NCI-H1417 treated with DMSO at 0.1 percent for 48 hours (cell line): ENCODE data around the gene NEMP2.

ENCODE experiments used
- DNase-seq: peaks from one replicate; lab custom pipeline; 2025; lab: John Stamatoyannopoulos, UW

The NEMP2 gene, protein sequence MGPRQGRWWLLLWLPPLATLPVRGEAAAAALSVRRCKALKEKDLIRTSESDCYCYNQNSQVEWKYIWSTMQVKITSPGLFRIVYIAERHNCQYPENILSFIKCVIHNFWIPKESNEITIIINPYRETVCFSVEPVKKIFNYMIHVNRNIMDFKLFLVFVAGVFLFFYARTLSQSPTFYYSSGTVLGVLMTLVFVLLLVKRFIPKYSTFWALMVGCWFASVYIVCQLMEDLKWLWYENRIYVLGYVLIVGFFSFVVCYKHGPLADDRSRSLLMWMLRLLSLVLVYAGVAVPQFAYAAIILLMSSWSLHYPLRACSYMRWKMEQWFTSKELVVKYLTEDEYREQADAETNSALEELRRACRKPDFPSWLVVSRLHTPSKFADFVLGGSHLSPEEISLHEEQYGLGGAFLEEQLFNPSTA

DNA sequence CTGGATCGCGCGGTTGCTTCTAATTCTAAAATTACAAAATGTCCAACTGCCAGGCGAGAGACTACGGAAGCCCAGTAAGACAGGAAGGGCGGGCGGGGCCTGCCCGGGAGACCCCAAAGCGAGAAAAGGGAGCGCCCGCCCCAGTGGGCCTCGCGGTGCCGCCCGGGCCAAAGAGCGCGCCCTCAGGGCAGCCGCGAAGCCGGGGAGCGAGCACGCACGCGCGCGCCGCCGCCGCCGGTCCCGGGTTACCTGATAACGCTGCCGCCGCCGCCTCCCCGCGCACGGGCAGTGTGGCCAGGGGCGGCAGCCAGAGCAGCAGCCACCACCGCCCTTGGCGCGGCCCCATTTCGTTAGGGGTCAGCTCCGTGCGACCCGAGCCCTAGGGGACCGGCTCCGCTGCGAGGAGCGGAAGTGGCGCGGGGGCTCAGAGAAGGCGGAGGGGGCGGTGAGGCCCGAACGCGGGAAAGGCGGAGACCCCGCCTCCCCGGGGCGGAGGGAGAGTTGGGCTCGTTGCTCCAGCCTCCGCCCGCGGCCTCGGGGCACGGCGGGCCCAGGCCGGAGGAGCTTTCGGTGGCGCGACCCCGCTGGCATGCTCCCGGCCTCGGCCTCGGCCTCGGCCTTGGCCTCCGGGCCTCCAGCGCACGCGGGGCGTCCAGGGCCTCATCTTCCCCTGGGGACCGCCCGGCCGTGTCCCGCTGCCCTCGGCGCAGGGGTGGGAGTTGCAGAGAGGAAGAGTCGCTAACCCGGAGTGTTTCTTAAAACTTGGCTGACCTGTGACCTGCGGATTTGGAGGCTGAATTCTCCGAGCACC, at the start of gene NEMP2:
TSS of gene NEMP2 (minus strand) at position 413 of the 811 bp plus-strand sequence. CDS start at position 346, 67 bp downstream.
- DNase-seq = no peak

DNA sequence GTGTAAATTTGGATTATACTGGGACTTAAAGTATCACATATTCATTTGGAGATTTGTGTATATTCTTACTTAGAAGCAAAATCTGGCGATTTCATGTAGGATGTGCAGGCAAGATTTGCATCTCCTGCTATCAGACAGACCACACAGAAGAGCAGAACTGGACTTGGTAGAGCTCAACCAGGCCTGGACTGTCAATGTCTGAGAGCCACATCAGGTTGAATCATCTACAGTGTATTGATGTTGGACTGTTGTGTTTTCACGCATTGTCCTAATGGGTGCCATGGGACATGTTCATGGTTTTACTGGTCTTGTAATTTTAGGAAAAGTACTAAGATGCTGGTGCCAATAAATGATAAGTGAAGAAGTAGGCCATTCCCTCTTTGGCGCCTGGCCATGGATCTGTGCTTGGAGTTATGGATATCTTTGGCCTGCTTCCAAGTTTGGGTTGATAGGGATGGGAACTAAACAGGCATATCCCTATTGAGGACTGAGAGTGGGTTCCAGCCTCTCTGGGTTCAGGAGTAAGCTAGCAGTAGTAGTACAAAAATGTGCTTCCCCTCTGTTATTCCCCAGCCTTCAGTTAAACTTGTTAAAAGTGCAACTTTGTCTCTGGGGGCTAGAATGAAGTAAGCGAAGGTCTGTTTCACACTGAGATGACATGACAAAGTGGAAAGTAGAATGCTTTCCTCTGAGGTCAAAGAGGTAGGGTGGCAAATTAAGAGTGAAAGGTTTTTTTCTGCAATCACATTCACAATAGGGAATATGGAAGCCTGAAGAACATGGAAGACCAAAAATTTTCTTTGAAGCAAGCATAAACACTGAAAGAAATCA, 49.2 kb upstream of the NEMP2 start:
- DNase-seq = no peak

DNA sequence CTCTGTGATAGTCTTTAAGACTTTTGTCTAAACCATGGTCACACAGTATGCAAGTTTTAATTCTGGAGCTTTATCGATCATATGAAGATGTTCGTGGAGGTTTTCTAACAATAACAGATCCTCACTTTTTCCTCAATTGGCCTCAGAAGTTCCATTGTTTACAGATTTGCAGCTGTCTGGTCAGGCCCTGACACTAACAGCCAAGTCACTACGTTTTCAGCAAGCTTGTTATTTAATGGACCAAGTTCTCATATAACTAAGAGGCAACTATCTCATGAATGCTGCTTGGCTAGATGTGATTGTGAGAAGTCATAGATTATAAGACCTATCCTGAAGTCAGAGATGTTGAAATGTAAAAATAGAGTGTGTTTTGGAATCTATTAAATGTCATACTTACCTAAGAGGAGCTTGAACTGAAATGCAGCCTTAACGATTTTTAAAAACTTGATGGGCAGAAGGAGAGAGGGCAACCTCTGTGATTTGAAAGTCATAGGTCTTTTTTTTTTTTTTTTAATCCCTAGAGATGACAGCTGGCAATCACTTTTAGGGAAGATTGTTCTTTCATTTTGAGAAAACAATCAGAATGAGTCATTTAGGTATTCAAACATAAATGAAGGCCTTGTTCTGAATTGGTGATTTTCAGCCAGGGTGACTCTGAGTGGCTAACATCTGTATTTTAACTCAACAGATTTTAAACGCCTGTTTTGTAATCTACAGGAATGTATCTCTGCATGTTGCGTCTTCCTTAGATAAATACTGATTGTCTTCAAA, 48.4 kb upstream of the NEMP2 start:
- no peak for DNase-seq

DNA sequence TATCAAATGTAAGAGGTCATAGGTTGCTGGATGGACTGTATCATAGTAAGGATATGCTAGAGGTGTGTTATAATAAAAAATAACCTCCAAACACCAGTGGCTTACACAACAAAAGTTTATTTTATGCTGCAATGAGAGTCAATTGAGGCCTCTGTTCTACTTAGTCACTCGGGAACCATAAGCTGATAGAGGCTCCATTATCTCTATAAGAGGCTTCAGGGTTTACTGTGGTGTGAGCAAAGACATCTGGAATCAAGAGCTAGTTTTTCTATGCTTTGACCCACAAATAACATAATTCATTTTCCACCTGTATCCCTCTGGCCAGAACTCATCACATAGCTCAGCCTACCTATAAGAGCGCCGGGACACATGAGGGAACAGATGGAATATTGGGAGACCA, 47.5 kb upstream of the NEMP2 start:
- no peak for DNase-seq

DNA sequence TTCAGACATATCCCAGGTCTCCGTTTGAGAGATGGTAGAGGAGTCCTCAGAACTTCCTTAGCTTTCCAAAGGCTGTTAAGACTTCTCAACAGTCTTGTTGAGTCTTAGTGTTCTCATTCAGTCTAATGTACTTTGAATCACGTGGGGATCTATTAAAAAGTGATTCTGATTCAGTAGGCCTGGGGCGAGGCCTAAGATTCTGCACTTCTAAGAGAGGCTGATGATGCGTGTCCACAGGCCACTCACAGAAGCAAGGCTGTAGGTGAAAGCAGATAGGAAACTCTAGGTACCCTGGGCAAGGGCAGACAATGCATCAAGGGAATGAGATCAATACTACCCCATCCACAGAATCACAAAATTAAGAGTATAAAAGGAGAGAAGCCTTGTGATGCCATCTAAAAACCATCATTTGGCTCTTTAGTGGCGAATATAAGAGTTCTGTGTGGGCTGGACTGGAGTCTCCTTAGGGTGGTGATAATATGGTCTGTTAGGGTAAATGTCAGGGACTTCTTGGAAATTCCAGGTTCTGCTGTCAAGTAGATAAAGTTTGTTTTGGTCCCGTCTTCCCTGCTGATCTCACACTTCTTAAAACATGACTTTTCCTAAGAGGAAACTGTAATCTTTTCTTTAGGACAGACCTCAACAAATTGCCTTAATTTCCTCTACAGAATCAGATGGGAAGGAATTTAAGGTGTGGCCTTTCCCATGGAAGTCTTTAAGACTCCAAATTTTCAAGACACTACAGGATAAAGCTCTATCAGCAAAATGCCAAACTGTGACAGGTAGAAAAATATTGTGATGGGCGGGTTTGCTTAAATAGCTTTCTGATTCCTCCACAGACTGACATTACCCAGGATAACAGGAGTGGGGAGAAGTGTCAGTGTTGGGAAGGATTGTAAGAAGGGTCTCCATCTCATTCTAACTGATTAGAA, 45.7 kb upstream of the NEMP2 start:
- no peak for DNase-seq

DNA sequence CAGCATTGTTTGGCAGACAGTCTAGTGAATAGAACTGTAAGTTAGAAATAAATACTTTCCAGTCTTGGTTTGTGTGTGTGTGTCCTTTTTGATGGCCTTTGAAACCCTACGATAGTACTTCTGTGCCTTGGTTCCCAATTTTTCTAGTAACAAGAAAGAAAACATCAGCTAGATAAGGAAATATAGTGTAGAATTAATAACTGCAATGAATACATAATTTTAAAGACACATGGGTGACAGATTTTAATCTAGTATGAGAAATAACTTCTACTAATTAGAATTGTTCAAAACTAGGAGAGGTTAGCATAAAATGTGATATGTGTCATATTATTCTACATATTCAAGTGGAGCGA, 44.5 kb upstream of the NEMP2 start:
- no peak for DNase-seq

DNA sequence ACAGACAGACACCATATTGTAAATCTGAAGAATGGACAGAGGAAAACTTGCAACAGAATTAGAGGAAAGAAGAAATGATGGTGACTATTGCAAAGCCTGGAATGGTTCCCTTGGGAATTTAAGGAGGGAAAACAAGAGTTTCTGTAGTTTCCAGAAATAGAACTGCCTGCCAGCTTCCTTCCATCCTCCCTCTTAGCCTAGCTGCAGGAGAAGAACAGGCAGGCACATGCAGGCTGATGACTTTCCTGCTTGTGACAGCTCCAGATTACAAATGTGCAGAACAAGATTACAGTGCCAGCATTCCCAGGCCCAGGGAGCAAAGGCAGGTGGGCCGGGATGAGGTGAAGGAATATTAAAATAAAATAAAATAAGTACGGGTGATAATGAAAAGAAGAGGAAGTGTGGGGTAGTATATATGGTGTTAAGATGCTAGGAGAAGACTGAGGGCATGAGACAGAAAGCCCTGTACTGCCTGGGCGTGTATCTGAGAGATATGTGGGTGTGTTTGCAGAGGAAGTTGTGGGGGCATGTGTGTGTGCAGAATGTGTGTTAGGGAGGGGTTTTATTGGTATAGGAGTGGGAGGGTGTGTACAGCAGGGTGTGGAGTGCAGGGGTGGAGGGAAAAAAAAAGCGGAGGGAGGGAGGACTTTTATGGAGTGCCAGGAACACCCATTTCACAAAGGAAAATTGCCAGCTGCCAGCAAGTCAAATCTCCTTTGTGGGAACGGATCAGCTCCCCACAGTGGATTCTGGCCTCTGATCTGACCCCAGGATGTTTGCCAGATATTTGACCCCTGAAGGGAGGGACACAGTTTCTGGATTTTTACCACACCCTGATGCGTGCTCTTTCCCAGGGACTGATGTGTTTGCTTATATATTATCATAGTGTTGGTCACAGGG, 43.9 kb upstream of the NEMP2 start:
- peak; percentile 44 for DNase-seq

DNA sequence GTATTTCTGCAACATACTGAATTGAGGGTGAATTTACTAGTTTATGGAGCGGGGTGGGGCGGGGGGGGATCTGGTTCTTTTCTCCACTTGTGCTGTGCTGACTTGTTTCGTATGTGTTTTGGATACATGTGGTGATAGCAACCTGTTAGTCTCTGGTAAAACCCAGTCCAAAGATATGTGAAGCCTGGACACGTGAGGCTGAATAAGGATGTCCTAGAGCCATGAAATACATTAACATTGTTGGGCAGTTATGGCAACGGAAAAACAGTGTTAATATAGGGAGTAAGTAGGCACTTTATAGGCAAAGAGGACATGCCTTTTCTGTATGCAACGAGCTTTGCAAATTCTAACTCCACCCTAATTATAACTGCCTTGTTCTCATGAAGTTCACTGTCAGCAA, 42.1 kb upstream of the NEMP2 start:
- no peak for DNase-seq

DNA sequence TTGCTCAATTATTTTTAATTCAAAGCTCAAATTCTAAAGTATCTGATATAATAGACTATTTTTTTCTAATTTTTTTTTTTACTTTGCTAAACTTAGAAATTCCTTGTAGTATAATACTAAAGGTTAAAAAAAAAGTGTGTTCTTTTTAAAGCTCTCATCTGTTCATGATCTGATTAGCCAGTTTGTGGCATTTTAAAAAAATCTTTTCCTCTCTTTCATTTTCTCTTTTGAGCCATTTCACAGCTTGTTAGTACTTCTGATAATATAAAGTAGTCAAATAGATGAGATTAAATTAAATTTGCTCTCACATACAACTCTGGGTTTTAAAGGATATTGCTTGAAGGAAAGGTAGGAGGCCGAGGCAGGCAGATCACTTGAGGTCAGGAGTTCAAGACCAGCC, 40.7 kb upstream of the NEMP2 start:
- no peak for DNase-seq

DNA sequence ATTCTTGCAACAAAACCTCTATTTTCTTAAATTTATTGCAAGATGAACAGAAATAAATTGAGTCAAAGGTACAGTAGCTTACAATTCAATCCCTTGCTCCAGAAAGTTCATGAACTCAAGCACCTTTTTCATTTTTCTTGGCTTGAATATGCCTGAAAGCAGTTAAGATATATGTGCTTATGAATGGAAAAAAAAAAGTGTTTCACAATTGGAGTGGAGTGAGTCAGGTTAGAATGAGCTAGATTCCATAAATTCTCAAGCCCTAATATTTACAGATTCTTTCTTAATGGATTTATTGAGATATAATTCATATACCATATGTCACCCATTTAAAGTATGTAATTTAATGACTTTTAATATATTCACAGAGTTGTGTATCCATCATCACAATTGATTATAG, 39.6 kb upstream of the NEMP2 start:
- DNase-seq = no peak

DNA sequence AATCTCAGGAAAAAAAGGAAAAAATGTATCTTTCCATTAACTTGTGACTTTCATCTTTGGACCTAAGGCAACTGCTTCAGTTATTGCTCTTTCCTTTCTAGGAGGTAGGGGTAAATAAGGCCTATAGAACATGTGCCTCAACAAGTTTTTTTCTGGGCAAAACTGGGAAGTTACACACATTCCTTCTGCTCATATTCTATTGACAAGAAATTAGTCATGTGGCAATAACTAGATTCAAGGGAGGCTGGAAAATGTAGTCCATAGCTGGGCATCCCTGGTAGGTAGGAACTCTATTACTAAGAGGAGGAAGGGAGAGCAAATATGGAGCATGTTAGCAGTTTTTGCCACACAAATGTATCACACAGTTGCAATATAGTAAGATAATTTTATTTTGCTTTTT, 37.7 kb upstream of the NEMP2 start:
- DNase-seq = no peak

DNA sequence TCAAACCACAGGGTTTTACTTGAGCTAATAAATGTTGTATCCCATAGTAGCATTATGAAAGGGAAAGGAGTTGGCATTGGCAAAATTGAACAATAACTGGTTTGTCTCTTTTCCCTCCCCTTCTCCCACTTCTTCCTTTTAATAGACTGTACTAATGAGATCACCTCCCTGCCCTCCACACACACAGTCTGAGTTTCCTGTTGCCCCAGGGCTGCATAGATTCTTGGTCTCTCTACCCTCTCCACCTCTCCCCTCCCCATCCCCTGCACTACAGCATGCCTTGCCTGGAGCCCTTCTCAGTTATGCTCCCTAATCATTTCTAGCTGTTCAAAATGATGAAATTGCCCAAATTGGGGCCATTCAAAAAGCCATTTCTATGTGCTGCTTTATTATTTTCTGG, 37.2 kb upstream of the NEMP2 start:
- DNase-seq = no peak

DNA sequence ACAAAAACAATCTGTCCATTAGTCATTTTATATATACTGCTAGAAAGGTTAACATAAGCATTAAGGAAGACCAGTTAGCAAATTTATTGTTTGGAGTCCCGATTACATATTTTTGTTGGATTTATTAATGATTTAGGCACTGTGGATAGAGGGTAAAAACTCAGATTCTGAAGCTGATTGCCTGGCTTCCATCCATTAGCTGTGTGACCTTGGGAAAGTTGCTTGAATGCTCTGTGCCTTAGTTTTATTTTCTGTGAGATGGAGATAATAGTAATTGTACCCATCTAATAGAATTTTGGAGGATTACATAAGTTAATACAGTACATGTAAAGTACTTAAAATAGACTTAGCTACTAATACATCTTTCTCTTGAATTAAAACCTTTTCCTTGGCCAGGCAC, 36.3 kb upstream of the NEMP2 start:
- DNase-seq = no peak

DNA sequence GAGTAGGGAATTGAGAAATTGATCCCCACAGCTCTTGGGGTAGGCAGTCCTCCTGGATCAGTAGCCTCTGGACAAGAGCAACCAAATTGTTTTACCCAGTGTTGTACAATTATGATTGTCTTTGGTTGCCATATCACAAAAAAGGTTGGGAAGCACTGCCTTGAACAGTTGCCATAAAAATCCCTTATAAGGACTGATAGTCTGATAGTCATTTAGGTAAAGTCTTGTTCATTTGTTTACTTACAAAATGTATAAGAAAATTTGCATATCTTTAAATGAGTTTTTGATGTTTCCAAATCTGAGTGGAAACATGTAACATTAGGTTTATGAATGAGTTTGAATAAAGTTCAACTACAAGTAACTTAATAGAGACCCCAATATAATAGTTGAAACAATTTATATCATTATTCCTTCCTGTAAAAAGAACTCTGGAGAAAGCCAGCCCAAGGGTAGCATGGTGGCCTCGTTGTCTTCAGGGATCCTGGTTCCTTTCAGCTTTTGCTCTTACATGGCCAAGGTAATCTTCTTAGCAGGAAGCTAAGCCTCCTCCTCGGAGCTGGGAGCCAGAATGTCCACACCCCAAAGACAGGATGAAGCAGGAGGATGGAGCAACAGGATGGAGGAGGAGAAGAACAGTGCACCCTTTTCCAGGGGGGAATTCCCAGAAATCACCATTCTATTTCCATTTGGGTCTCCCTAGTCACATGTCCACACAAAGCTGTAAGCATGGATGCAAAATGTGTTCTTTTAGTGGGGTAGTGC, 35.7 kb upstream of the NEMP2 start:
- no peak for DNase-seq

DNA sequence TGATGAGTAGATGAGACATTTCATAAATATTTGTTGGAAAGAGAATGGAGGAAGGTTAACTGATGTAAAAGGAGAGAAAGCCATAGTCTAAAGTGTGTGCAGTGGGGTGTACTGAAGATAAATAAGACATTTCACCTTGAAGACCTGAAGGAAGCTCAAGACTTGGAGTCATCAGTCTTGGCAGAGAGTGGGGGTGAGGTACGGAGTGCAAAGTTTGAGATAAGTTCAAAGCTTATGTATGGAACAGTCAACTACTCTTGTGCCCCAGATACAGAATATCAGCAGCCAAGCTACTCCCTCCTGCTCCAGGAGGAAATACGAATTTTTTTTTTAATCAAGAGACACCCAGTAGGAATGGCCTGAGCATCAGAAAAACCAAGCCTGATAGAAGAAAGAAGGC, 30.3 kb upstream of the NEMP2 start:
- no peak for DNase-seq

DNA sequence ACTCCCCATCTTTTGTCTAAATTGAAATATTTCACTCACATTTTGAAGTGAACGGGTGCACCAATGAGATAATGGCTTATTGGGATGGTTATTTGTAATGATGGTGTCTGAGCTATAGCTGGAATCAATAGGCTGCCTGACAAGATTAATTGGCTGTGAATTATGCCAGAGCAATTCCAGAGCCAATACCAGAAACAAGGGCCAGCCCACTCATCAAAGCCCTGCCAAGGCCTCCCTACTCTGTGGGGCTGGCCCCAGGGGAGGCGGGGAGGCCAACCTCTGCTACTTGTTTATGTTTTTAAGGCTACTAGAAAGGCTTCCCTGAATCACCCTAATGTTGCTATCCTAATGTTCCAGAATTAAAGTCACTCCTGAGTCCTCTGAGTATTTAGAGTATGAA, 29.1 kb upstream of the NEMP2 start:
- DNase-seq = no peak

DNA sequence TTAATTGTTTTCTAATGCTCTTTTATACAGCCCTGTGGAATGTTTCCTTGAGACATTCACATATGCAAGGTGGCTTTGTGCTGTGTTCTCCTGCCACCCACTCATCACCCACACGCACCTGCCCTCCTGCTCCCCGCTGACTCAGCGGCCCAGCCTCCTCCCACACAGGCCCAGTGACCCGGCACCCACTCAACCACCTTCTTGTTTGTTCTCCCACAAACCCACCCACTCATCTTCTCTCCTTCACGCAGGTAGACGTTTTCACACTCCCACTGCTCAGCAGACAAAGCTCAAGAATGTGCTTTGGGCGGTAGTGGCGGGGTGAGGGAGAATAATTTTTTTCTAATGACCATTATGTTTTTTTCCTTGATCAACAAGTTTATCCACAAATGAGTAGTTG, 28.6 kb upstream of the NEMP2 start:
- DNase-seq = no peak

DNA sequence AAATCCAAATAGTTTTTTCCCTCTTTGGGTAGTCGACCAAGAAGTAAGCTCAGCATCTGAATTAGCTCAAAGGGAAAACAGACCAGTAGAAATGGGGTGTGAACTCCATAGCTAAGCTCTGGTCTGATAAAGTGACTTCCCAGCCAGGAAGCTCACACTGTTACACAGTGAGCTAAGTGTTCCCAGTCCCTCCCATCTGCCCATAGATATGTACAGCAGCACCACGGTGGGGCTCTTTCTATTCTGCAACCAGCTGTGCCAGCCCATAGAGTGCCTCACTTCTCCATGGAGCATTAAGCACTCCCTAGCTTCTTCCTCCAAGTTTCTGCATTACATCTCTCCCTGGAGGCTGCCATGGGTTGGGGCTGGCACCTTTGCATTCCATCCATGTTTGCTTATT, 27.6 kb upstream of the NEMP2 start:
- no peak for DNase-seq

DNA sequence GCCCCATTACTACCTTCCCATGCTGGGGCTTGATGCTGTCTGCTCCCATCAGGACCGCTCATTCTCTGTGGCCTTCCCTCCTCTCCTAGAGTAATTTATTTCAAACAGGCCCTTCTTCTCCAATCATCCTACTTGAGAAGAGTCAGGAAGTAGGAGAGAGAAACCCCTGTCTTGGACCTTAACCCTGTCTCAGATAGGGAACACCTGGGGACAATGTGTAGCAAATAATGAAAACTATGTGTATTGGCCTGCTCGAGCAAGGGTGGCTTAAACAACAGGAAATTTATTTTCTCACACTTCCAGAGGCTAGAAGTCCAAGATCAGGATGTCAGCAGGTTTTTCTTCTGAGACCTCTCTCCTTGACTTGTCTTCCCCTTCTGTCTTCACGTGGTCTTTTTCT, 26.6 kb upstream of the NEMP2 start:
- DNase-seq = no peak
